CD4-positive, alpha-beta T cell treated with Interleukin-12 subunit alpha and Interleukin-12 subunit beta, for 1 hour (primary cell): ENCODE data around the gene ADIG.

Source experiments
- DNase-seq: peaks from one replicate; pipeline ENCODE4 v3.0.0-alpha.2; 2020

The ADIG gene

DNA sequence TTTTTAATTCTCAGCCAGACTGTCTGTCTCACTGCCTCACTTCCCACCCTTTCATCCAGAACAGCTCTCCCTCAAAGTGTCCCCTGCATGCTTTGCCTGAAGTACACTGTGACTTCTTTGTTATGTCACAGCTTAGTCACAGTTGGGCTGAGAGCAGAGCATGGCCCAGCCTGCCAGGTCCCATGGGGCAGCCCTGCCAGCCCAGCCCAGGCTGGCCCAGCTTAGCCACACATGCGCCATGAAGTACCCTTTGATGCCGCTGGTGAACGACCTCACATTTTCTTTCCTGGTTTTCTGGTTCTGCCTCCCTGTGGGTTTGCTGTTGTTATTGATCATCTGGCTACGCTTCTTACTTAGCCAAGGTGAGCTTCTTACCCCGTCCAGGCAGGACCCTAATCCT, at the start of gene ADIG:
Gene ADIG (plus strand): TSS at position 185 of the 400 bp plus-strand sequence. CDS start 54 bp downstream, at position 239.
- no peak for DNase-seq

DNA sequence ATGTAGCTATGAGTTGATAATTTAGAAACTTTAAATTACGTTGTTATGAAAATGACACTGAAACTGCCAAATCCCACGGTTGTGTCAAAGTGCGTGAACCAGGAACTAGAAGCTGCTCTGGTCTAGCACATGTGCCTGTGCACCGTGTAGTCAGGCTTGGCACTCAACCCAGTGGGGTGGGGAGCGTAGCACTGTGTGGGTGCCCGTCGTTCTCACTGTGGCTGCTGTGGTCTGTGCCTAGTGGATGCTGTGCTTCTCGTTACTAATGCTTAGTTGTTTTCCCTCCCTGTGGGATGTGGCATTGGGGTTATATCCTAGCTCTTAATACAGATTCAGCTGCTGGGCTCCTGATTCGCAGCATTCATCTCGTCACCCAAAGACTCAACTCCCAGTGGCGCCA, 46.2 kb upstream of the ADIG start:
- DNase-seq, result no peak

DNA sequence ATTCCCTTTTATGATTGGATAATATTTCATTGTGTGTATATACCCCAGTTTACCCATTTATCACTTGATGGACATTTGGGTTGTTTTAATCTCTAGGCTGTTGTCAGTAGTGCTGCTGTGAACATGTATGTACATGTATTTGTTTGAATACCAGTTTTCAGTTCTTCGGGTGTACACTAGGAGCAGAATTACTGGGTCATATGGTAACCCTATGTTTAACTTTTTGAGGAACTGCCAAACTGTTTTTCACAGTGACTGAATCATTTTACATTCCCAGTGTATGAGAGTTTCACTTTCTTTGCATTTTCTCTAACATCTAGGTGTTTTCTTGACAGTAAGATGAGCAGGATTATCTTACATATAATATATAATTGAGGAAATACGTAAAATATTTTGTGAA, 44.7 kb upstream of the ADIG start:
- no peak for DNase-seq

DNA sequence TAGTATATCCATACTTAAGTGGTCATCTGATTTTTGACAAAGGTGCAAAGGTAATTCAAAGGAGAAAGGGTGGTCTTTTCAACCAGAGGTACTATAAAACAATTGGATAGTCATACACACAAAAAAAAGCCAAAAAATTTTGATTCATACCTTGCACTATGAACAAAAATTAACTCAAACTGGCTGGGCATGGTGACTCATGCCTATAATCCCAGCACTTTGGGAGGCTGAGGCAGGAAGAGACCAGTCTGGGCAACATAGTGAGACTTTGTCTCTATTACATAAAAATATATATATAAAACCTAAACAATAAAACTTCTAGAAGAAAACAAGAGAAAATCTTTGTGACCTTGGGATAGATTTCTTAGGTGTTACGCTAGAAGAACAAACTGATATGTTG, 43.8 kb upstream of the ADIG start:
- no peak for DNase-seq

GRCh38 chr20:38538789-38539188, 42.2 kb upstream of the ADIG start:
- no peak for DNase-seq

- DNase-seq, result no peak
Measured at GRCh38 chr20:38543014-38543906, 37.7 kb upstream of the ADIG start.

DNA sequence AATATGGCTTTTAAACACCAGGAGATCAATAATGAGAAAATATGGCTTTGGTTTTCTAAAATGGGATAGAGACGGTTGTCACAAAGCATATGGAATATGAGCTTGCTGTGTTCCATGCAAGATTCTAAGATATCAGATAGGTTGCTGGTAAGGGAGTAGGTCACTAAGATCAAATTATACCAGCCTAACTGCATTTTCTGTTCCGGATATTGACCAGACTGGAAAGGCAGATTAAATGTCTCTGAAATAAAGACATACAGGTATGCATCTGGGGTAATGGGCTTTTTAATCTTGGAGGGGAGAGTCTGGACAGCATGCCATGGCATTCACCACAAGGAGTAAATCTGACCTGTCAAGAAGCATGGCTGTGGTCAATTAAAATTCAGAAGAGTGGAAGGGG, 35.2 kb upstream of the ADIG start:
- no peak for DNase-seq

DNA sequence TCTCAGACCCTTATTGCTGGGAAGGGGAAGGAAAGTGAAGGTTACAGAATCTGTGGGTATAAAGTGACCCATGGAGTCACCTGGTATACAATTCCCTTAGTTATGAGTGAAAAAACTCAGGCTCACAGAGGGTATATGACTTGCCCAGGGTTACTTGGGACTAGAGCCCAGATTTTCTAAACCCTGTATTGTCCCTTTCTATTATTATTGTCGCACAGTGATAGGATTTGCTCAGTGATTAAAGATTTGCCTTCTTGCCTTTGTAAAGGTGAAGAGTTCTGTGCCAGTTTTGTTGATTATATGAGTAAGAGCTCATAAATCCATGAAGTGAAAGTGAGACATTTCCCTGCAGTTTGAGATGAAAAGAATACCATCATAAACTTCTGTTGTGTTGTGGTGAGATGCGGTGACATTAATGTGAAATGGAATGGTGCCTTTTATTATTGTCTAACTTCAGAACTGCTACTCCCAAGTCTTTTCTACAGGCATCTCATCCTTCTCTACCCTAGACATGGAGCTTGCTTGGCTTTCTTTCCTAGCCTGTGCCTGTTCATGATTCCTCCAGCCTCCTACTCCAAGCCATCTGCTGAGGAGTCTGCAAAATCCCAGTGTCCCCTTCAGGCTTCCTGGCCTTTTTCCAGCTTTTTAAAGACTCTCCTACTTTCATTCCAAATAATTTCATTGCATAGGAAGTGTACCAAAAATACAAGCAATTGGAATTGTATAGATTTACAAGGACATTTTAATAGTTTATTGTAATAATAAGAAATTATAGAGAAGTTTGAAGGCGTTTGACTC, 33.5 kb upstream of the ADIG start:
- DNase-seq, result no peak

DNA sequence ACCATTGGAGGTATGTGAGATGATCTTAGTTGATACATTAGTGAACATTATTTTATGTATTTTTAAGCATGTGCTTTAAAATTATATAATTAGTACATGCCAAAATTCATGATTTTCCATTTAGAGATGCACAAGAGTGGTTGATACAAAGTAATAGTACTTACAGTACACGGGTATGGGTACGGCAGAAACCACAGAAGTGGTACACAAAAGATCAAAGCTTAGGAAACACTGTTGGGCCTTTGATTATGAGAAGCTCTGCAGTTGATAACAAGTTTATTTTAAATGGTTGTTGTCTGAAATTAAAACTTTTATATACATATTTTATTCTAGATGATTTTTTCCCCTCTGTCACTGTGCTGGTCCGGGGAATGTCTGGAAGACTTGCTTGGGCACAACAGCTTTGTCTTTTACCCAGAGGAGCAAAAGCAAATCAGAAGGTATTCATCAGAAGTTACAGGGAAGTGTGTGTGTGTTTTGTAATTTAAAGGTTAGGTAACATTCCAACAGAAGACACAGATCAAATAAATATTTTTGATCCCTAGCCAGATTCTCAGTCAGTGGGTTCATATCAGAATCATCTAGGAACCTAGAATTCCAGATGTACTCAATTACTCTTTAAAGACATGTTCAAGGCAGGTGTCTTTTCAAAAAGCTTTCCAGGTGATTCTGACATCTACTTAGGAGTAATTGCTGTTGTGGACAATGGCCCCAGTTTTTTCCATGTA, 32.5 kb upstream of the ADIG start:
- no peak for DNase-seq

DNA sequence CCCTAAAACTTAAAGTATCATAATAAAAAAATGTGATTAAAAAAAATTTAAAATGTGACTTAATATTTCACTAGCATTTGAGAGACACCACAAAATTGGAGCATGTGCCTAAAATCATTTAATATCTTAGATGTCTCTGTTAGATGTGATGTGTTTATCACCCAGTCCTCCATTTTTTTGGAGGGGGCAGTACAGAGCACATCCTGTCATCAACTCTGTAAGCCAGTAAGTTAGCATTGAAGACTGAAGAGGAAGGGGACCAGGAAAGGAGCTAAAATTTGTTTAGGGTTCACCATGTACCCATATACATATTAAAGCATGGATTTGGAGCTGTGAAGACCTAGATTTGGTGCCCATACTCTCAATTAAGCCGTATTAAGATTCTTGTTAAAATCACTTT, 30.7 kb upstream of the ADIG start:
- no peak for DNase-seq

DNA sequence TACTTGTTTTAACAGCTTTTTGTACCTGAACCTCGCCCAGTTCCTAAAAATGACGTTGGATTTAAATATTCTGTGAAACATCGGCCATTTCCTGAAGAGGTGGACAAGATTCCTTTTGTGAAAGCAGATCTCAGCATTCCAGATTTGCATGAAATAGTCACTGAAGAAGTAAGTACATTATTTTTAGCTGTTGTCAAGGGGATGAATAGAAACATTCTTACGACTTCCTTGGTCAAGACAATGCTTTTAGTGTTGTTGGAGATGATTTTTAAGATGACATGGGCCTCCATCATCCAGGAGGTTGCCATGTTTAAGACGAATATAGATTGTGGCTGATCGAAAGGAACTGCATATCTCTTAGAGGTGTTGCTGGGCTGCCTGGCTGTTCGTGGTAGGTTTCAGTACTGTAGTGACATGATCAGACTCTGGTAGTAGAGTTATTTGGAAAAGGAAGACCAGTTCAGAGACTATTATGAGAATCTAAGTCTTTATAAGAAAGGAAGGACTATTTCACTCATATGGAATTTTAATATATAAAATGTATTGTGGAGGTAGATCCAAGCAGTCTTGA, 29.9 kb upstream of the ADIG start:
- DNase-seq, result no peak

DNA sequence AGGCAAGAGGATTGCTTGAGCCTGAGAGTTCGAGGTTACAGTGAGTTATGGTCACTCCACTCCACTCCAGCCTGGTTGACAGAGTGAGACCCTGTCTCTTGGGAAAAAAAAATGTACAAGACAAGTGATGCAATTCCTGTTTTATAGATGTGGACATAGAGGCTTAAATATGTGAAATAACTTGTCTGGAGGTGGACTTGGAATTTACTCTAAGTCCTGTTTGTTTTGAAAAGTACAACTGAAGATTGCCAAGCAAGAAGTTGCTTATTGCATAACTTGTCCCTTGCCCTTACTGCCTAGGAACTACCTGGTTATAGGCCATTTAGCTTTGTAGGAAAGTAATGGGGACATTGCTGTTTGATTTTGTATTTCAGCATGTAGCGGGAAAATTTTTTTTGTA, 26.0 kb upstream of the ADIG start:
- DNase-seq, result no peak

GRCh38 chr20:38555395-38555794, 25.6 kb upstream of the ADIG start:
- no peak for DNase-seq

DNA sequence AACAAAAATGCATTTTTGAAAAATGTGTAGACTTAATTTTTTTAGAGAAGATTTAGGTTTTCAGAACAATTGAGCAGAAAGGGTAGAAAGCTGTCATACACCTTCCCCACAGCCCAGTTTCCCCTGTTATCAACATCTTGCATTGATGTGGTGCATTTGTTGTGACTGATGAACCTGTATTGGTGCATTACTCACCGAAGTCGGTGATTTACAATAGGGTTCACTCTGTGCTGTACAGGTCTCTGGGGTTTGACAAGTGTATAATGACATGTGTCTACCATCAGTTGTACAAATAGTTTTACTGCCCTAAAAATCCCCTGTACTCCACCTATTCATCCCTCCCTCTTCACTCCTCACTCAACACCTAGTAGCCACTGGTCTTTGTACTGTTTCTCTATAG, 23.8 kb upstream of the ADIG start:
- no peak for DNase-seq

DNA sequence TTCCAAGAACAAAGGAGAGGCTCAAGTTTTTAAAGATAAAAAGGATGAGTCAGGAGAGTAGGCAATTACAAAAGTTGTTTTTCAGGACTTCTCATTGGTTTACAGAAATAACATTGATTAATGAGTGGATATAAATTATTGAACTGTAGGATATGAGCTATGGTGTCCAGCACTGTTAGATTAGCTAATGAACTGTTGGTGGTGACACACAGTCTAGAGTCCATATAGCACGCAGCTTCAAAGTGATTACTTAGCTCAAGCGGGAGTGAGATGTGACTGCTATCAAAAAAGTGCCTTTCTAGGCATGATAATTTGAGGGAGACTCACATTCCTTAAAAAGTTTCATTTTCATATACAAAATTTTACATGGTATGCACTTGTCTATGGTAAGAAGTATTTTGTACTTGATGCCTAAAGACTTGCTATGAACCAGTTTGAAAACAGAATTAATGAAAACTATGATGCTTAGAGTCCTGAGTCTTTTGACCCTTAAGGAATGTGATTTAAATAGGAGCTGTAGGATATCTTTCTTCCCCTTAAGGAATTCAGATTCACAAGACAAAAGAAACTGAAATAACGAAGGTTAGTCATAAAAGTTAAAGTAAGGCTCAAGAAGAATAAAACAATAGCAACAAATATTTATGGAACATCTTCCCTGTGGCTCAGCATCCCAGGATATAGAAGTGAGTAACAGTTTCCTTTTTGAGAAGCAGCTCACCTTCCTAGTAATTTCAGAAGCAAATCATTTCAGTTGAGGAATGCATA, 22.2 kb upstream of the ADIG start:
- no peak for DNase-seq

GRCh38 chr20:38559764-38560163, 21.2 kb upstream of the ADIG start:
- DNase-seq, result no peak

DNA sequence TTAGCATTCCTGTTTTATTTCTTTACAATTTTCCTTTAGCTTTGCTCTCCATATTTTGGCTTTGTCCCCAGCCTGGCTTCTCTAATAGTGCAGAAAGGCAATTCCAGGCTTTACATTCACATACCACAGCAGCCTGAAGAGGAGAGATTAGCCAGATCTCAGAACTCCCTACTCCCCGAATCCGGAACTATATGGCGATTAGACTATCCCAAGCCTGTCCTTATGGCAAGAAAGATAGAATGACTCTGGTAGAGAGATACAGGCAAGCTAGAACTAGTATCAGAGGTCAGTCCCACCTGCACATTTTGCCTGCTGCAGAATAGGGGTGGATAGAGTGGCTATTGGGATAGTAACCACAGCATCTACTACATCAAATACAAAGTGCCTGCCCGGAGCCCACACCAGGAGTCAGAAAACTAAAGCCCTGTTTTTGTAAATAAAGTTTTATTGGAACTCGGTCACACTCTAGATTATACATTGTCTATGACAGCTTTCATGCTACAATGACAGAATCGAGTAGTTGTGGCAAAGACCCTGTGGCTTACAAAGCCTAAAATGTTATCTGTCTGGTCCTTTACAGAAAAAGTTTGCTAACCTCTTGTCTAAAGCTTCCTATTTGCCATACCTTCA, 17.1 kb upstream of the ADIG start:
- no peak for DNase-seq

DNA sequence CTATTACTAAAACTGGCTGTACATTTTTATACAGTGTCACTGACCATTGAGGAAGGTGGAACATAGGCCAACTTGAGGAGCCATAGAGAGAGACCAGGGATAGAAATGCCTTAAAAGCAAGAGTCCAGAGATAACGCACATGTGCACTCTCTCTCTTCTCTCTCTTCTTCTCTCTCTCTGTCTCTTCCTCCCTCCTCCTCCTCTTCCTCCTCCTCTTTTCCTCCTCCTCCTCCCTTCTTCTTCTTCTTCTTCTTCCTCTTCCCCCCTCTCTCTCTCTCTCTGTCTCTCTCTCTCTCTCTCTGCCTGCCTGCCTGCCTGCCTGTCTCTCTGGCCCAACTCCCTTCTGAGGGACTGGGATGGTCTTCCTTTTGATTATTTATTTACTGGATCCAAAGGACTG, 16.3 kb upstream of the ADIG start:
- DNase-seq, result no peak

DNA sequence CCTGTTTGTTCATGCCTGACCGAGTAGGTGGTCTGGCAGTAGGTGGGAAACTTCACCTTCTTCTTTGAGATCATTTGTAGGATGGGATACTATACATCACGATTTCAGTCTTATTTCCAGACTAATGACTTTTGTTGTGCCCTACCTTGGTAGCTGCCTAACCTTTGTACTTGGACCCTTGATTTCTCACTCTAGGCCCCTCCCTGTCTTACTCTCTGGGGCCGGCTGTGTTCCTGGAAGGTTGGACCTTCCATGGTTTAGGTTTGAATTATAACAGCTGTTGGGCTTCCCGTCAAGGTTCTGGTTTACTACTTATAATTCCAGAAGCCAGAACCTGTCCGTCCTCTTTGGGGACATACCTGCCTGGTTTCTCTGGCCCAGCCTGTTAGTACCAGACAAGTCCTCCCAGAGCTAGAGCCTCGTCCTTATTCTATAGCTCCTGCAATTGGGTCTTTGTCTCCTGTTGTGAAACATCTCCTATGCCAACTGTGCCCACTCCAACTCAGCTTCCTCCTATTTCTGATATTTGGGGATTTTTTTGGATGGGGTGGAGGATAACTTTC, 14.9 kb upstream of the ADIG start:
- no peak for DNase-seq

DNA sequence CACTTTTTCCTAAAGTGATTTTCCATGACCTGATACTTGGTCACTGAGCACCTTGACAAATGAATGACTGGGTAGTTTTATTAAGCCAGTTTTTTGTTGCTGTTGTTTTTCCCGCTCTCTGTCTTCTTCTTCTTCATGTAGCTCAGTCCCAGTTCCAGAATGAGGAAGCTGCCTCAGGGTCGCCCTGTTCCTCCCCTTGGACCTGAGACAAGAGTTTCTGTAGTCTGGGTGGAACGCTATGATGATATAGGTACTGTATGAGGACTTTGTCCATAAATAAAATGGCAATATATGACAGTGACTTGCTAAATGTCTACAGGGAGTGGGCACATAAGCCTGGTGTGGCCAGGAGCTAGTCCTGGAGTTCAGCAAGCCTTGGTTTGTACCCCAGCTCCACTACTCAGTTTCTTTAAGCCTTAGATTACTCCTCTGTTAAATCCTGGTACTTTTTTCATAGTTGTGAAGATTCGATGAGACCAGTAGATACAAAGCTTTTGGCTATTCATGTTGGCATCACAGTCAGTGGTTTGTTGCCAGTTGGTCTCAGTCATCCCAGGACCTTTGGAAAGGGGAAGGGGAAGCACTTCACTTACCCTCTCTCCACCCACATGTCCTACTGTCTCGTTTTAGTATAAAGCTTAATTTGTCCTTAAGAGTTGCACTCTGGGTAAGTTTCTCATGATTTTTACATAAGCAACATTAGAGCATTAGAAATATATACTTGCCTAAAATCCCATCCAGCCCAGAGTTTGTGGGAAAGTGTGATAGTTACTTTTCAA, 11.1 kb upstream of the ADIG start:
- no peak for DNase-seq

- DNase-seq, result no peak
Measured at GRCh38 chr20:38573413-38573812, 7.6 kb upstream of the ADIG start.
